H9 (cell line): Measurements from ENCODE around the gene RAB15. TPM values are rescaled to one million over a fixed set of nuclear protein-coding genes. Genes with fewer than 3 reads are reported as not detected.

Experiments
- DNase-seq: peaks from one replicate; pipeline ENCODE4 v3.0.0-alpha.2; 2017
- H2AFZ ChIP-seq: one replicate; pipeline ENCODE4 v1.6.1; 2013; ENCODE audit warnings: mild to moderate bottlenecking, low read length, control low read depth, moderate library complexity
- H2AK5ac ChIP-seq: 2 replicates; pipeline ENCODE4 v1.6.1; 2013; ENCODE audit warnings: low read length, control low read depth, mixed read lengths; ENCODE audit not compliant: insufficient read length
- H2BK120ac ChIP-seq: one replicate; pipeline ENCODE4 v1.6.1; 2013; ENCODE audit warnings: low read depth, mild to moderate bottlenecking, low read length, control low read depth, inconsistent platforms; ENCODE audit not compliant: poor library complexity, severe bottlenecking
- H2BK12ac ChIP-seq: 2 replicates; pipeline ENCODE4 v1.6.1; 2013; ENCODE audit warnings: low read length, control low read depth, mixed read lengths, low read depth; ENCODE audit not compliant: insufficient read length
- H2BK15ac ChIP-seq: 2 replicates; pipeline ENCODE4 v1.6.1; 2013; ENCODE audit warnings: low read depth, low read length, control low read depth
- H2BK20ac ChIP-seq: one replicate; pipeline ENCODE4 v1.6.1; 2013; ENCODE audit warnings: low read depth, mild to moderate bottlenecking, low read length, control low read depth, inconsistent platforms; ENCODE audit not compliant: poor library complexity, severe bottlenecking
- H2BK5ac ChIP-seq: 2 replicates; pipeline ENCODE4 v1.6.1; 2013; ENCODE audit warnings: low read length, control low read depth, mixed read lengths; ENCODE audit not compliant: insufficient read length
- H3K14ac ChIP-seq: 2 replicates; pipeline ENCODE4 v1.6.1; 2013; ENCODE audit warnings: low read length, control low read depth; ENCODE audit not compliant: insufficient read depth
- H3K18ac ChIP-seq: 2 replicates; pipeline ENCODE4 v1.6.1; 2013; ENCODE audit warnings: low read depth, mild to moderate bottlenecking, mixed read lengths, low read length, control low read depth; ENCODE audit not compliant: insufficient read length
- H3K23ac ChIP-seq: 2 replicates; pipeline ENCODE4 v1.6.1; 2013; ENCODE audit warnings: low read length, control low read depth, mixed read lengths, low read depth; ENCODE audit not compliant: insufficient read length
- H3K23me2 ChIP-seq: 2 replicates; pipeline ENCODE4 v1.6.1; 2013; ENCODE audit warnings: low read depth, mild to moderate bottlenecking, mixed read lengths, low read length, control low read depth; ENCODE audit not compliant: insufficient read length, poor library complexity, severe bottlenecking
- H3K27ac ChIP-seq: 2 replicates; pipeline ENCODE4 v1.5.1; 2013; ENCODE audit warnings: low read length, control low read depth, mixed read lengths, low read depth; ENCODE audit not compliant: insufficient read length
- H3K27me3 ChIP-seq: 2 replicates; pipeline ENCODE4 v1.6.1; 2013; ENCODE audit warnings: low read length, control low read depth, inconsistent platforms; ENCODE audit not compliant: insufficient read depth
- H3K4ac ChIP-seq: 2 replicates; pipeline ENCODE4 v1.6.1; 2013; ENCODE audit warnings: low read depth, mild to moderate bottlenecking, control low read depth, inconsistent platforms, low read length, moderate library complexity
- H3K4me1 ChIP-seq: 2 replicates; pipeline ENCODE4 v1.6.1; 2013; ENCODE audit warnings: low read length, control low read depth, inconsistent platforms; ENCODE audit not compliant: insufficient read depth
- H3K4me2 ChIP-seq: 2 replicates; pipeline ENCODE4 v1.6.1; 2013; ENCODE audit warnings: low read length, control low read depth, mixed read lengths; ENCODE audit not compliant: insufficient read length, insufficient read depth
- H3K56ac ChIP-seq: 2 replicates; pipeline ENCODE4 v1.6.1; 2013; ENCODE audit warnings: low read depth, mild to moderate bottlenecking, mixed read lengths, low read length, control low read depth; ENCODE audit not compliant: insufficient read length
- H3K79me1 ChIP-seq: 2 replicates; pipeline ENCODE4 v1.6.1; 2013; ENCODE audit warnings: low read depth, mild to moderate bottlenecking, moderate library complexity, low read length, control low read depth, inconsistent platforms; ENCODE audit not compliant: insufficient read depth, poor library complexity, severe bottlenecking
- H3K79me2 ChIP-seq: 2 replicates; pipeline ENCODE4 v1.6.1; 2013; ENCODE audit warnings: low read length, control low read depth, inconsistent platforms; ENCODE audit not compliant: insufficient read depth
- H3K9ac ChIP-seq: 2 replicates; pipeline ENCODE4 v1.6.1; 2013; ENCODE audit warnings: low read length, control low read depth, mixed read lengths; ENCODE audit not compliant: insufficient read length; ENCODE audit errors: extremely low read depth
- H3K9me3 ChIP-seq: one replicate; pipeline ENCODE4 v1.6.1; 2013; ENCODE audit warnings: low read depth, low read length, inconsistent platforms; ENCODE audit not compliant: control insufficient read depth
- H3T11ph ChIP-seq: one replicate; pipeline ENCODE4 v1.6.1; 2013; ENCODE audit warnings: mild to moderate bottlenecking, low read length, control low read depth, inconsistent platforms
- H4K20me1 ChIP-seq: one replicate; pipeline ENCODE4 v1.6.1; 2013; ENCODE audit not compliant: control insufficient read depth, insufficient read length, insufficient read depth
- H4K5ac ChIP-seq: 2 replicates; pipeline ENCODE4 v1.6.1; 2013; ENCODE audit warnings: low read depth, mild to moderate bottlenecking, mixed read lengths, low read length, control low read depth; ENCODE audit not compliant: insufficient read length
- H4K8ac ChIP-seq: replicated peaks from 2 replicates; pipeline ENCODE4 v1.6.1; 2013; ENCODE audit warnings: low read length, control low read depth, mixed read lengths, low read depth; ENCODE audit not compliant: insufficient read length
- H4K91ac ChIP-seq: 2 replicates; pipeline ENCODE4 v1.6.1; 2013; ENCODE audit warnings: low read depth, mild to moderate bottlenecking, moderate library complexity, mixed read lengths, low read length, control low read depth; ENCODE audit not compliant: insufficient read length
- H3K27ac Mint-ChIP-seq, 3 experiments: 2 replicates in 2 of 3; 3 replicates in 1 of 3; pipeline ENCODE4 v1.8.0; 2020 to 2021; ENCODE audit warnings: mixed read lengths in 3 of 3, mild to moderate bottlenecking in 1 of 3, moderate library complexity in 1 of 3
- H3K27me3 Mint-ChIP-seq: 2 replicates; pipeline ENCODE4 v1.8.0; 2021; ENCODE audit warnings: low read depth, mild to moderate bottlenecking, moderate library complexity, mixed read lengths
- H3K36me3 Mint-ChIP-seq, 3 experiments: 2 replicates in 2 of 3; 3 replicates in 1 of 3; pipeline ENCODE4 v1.8.0; 2020 to 2021; ENCODE audit warnings: low read depth in 3 of 3, mixed read lengths in 3 of 3; ENCODE audit not compliant: insufficient read depth in 1 of 3
- H3K4me1 Mint-ChIP-seq, 2 experiments: 2 replicates each; pipeline ENCODE4 v1.8.0; 2020; ENCODE audit warnings: mixed read lengths in 2 of 2
- H3K4me3 Mint-ChIP-seq, 2 experiments: 2 replicates in 1 of 2; 3 replicates in 1 of 2; pipeline ENCODE4 v1.8.0; 2020 to 2021; ENCODE audit warnings: mild to moderate bottlenecking in 2 of 2, mixed read lengths in 2 of 2, moderate library complexity in 1 of 2
- H3K9me3 Mint-ChIP-seq, 2 experiments: 2 replicates in 1 of 2; 3 replicates in 1 of 2; pipeline ENCODE4 v1.8.0; 2020; ENCODE audit warnings: mild to moderate bottlenecking in 2 of 2, mixed read lengths in 2 of 2, moderate library complexity in 1 of 2
- total RNA-seq: library from RNA; stranded (reverse); gene quantifications from 2 replicates; pipeline ENCODE4 v1.2.1, GENCODE V29; 2021
- TF ChIP-seq, protein P1 (sequence below): fragments of 200-600 bp; sonication (generic); conservative IDR thresholded peaks from 3 replicates; pipeline ENCODE4 v1.8.0; 2021; ENCODE audit warnings: antibody characterized with exemption, mild to moderate bottlenecking

Gene RAB15
- total RNA-seq, 1 experiment from 2014 or later = 54.3 TPM

DNA sequence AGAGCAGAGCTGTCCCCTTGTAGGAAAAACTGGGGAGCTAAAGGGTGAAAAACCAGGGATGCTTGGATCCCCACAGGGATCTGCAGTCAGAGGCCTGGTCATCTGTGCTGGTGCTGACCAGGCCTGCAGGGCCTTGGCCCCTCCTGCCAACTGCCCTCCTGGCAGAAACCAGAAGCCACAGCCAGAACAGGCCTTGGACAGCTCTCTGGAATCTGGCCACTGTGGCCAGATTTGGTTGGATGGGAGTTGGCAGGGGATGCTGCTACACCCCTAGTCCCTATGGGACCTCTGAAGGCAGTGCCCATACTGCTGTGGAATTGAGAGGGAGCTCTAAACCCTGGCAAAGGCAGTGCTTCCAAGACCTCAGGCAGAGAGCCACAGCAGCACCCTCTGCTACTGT, 20.4 kb downstream of the RAB15 start:
- Histone ChIP-seq H3K18ac (no peak overlapping the region), H2BK5ac (no peak overlapping the region), H3K9me3 (no peaks in the 10 kb centered on the region), H2BK15ac (no peak overlapping the region), H3K23ac (no peak overlapping the region), H3K4me2 (no peak overlapping the region), H3K79me2 (no peaks in the 10 kb centered on the region), H2BK12ac (no peak overlapping the region), H4K20me1 (no peaks in the 10 kb centered on the region), H3T11ph (no peak overlapping the region), H3K9ac (no peak overlapping the region), H4K91ac (no peak overlapping the region), H2AFZ (no peak overlapping the region), H3K4me1 (peaks cover 10% of the 10 kb centered on the region; the same call in 1 of the 2 replicates), H2AK5ac (no peak overlapping the region), H3K4ac (no peak overlapping the region), H3K23me2 (no peaks in the 10 kb centered on the region), H2BK20ac (no peak overlapping the region), H4K5ac (no peak overlapping the region), H3K27ac (no peak overlapping the region), H3K14ac (no peak overlapping the region), H3K79me1 (no peaks in the 10 kb centered on the region), H3K56ac (no peak overlapping the region), H3K27me3 (no peaks in the 10 kb centered on the region), H2BK120ac (no peak overlapping the region), H4K8ac (no peak overlapping the region)
- no peak for DNase-seq
- no peak overlapping the region for H3K27ac Mint-ChIP-seq
- no peaks in the 10 kb centered on the region for H3K27me3 Mint-ChIP-seq
- TF ChIP-seq, protein P1, sequence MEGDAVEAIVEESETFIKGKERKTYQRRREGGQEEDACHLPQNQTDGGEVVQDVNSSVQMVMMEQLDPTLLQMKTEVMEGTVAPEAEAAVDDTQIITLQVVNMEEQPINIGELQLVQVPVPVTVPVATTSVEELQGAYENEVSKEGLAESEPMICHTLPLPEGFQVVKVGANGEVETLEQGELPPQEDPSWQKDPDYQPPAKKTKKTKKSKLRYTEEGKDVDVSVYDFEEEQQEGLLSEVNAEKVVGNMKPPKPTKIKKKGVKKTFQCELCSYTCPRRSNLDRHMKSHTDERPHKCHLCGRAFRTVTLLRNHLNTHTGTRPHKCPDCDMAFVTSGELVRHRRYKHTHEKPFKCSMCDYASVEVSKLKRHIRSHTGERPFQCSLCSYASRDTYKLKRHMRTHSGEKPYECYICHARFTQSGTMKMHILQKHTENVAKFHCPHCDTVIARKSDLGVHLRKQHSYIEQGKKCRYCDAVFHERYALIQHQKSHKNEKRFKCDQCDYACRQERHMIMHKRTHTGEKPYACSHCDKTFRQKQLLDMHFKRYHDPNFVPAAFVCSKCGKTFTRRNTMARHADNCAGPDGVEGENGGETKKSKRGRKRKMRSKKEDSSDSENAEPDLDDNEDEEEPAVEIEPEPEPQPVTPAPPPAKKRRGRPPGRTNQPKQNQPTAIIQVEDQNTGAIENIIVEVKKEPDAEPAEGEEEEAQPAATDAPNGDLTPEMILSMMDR = no peak
- H3K9me3 Mint-ChIP-seq = no peaks in the 10 kb centered on the region
- peaks cover 28 to 31% of the 10 kb centered on the region in 2 experiments for H3K4me1 Mint-ChIP-seq
- no peak overlapping the region for H3K4me3 Mint-ChIP-seq
- peaks cover 9 to 57% (median 46%) of the 10 kb centered on the region in 3 experiments for H3K36me3 Mint-ChIP-seq
